GM21529 (cell line): ENCODE results near the gene XIRP1.

Source experiments
- ATAC-seq: cut with Tn5 transposase; IDR thresholded peaks from one replicate; pipeline ENCODE4 v1.9.1; 2021; ENCODE audit not compliant: unreplicated experiment

Gene XIRP1

DNA sequence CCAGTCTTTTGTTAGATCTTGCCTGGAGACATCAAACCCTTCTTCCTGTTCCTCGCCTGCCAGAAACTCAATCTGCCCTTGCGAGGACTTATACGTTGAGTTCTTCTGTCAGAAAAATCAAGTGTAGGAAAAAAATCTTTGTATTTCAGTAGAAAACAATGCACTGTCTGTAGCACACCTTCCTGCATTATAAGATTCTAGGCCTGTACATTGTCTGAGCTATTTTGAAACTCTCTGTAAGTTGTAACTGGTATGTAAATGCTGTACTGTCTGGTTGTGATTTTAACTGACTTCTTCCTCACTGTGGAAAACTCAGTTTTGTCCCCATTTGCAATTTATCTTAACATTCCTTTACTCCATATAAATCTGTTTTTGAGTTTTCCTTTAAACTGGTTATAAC lies 17.7 kb upstream of the XIRP1 start:
- ATAC-seq, result no peak

DNA sequence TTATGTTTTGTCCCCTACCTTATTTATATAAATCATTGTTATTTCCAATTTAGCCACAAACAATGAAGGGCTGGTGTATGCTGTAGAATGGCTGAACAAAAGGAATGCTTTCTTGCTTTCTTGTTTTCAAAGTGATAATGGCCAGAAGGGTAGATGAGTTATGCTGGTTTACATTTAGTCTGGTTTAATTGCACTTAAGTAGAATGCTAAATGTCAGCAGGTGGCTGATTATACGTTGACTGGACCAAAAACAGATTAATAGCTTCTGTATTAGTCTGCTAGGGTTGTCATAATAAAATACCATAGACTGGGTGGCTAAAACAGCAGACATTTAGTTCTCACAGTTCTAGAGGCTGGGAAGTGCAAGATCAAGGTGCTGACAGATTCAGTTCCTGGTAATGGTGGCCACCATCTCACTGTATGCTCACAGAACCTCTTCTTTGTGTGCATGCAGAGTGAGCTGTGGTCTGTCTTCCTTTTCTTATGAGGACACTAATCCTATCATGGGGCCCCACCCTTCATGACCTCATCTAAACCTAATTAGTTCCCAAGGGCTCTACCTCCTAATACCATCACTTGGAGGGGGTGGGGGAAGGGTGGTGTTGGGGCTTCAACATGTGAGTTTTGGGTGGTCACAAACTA lies 17.1 kb upstream of the XIRP1 start:
- ATAC-seq, result no peak

DNA sequence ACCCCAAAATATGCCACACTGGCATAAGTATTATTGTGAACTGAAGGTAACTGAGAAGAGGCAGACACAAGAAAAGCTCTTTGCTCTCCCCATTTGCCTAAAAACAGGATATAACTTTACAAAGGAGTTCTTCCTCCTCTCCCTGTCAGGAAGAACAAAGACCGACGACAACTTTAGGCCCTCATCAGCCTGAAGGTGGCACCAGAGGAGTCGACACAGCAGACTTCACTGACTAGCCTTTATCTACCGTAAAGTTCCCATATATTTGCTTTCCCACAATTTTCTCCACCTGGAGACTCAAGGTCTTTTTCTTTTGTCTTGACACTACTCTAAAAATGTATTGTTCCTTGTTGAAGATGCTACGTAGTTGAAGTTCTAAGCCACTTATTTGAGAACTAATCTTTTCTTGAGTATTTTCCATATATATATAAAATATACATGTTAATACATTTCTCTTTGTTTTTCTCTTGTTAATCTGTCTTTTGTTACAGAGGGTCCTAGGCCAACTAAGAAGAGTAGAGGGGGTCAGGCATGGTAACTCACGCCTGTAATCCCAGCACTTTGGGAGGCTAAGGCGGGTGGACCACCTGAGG lies 16.2 kb upstream of the XIRP1 start:
- ATAC-seq, result peak; percentile 59

DNA sequence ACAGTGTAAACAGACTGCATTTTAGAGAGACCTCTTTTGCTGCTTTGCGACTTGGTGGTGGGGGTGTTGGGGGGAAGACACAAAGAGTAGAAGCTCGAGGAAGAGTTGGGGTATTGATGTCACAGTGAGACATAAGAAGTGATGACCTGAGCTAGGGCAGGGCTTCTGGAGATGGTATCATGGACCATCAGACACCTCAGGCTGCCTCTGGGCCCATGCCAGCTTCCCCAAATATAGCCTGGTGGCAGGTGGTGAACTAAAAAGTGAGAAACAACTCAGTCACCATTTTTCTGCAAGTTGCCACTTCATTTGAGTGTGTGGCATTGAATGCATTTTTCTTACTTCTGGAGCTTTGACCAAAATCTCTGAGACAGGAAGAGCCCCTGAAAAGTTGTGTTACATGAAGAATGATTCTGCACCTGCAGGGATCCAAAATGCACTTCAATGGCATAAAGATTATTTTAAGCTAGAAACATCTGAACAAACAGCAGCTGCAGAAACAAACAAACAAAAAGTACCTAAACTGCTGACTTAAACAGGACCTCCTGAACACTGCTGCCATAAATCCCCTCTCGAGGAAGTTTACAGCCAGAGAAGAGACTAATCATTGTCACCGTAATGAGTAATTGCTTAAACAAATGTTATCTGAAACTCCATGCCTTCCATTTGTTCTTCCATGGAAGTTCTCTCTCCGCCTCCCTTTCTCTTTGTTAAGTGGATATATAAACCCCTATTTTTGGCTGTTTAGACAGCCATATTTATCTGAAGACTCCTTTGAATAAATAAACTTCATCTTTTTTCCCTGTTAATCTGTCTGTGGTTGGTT lies 15.2 kb upstream of the XIRP1 start:
- ATAC-seq, result no peak

- no peak for ATAC-seq
These were observed 13.6 kb upstream of the XIRP1 start for GRCh38 chr3:39205919-39206516.

GRCh38 chr3:39205131-39205530 lies 12.7 kb upstream of the XIRP1 start:
- no peak for ATAC-seq

- no peak for ATAC-seq
These were observed 11.5 kb upstream of the XIRP1 start for GRCh38 chr3:39203860-39204259.

DNA sequence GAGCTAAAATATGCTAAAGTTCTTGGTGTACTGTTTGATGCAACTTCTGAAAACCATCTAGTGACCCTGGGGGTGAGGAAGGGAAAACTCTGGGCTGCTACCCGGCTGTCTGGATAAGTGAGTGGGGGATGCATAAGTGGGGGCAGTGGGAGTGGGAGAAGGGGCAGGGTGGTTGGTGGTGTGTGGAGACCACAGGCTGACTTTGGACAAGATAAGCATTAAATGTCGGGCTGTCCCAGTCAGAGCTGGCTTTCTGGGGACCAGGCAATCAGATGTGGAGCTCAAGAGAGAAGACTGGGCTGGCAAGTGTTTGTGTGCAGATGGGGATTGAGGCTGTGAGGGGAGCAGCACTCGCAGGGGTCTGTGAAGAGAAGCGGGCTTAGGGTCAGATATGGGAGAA lies 11.0 kb upstream of the XIRP1 start:
- no peak for ATAC-seq

DNA sequence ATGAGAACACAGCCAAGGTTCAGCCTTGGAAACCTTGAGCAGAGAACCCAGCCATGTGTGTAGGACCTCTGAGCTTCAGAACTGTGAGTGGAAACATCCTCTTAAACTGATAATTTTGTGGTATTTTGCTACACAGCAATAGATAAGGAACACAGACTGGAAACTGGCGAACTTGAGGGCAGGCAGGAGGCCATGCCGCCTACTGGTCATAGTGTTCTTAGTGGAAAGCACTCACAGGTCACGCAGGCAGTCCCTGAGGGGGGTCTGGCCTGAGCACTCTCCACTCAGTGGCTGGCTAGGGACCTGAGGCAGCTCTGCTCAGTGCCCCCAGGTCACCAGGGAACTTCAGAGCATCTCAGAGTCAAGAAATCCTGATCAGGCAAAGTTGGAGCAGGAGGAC lies 9.7 kb upstream of the XIRP1 start:
- ATAC-seq, result no peak

GRCh38 chr3:39196671-39197356 lies 4.4 kb upstream of the XIRP1 start:
- ATAC-seq, result no peak

GRCh38 chr3:39196034-39196433 lies 3.6 kb upstream of the XIRP1 start:
- no peak for ATAC-seq

GRCh38 chr3:39193391-39193790 lies 996 bp upstream of the XIRP1 start:
- no peak for ATAC-seq

GRCh38 chr3:39191773-39192172 lies 622 bp downstream of the XIRP1 start:
- ATAC-seq, result no peak

DNA sequence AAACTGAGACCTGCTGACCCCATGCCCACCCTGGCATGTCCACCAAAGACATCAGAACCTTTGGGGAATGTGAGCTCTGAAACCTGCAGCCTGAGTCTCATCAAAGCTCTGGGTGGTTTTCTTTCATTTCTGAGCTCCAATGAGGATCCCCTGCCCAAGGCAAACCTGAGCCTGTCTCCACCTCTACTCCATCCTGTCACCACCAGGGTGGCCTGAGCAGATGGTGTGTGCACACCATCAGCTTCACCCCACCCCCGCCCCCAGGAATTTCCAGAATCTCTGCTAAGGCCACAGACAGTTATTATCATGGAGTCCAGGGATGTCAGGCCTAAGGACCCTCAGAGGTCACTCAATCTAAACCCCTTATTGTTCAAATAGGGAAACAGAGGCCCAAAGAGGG lies 1.3 kb downstream of the XIRP1 start:
- no peak for ATAC-seq

- ATAC-seq, result no peak
These were observed 1.9 kb downstream of the XIRP1 start for GRCh38 chr3:39190281-39191025.

DNA sequence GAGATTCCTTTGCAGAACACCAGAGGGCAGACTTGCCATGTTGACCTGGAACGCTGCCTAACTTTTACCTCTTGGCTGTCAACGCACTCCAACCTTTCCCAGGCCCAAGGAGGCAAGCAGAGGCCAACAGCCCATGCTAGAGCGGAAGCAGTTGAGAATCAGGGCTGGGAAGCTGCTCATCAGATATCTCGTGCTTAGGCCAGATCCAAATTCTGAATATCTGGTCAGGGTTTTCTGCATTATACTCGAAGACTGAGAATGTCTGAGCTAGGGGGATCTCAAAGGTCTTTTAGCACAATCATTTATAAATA lies 2.5 kb downstream of the XIRP1 start:
- ATAC-seq, result no peak

DNA sequence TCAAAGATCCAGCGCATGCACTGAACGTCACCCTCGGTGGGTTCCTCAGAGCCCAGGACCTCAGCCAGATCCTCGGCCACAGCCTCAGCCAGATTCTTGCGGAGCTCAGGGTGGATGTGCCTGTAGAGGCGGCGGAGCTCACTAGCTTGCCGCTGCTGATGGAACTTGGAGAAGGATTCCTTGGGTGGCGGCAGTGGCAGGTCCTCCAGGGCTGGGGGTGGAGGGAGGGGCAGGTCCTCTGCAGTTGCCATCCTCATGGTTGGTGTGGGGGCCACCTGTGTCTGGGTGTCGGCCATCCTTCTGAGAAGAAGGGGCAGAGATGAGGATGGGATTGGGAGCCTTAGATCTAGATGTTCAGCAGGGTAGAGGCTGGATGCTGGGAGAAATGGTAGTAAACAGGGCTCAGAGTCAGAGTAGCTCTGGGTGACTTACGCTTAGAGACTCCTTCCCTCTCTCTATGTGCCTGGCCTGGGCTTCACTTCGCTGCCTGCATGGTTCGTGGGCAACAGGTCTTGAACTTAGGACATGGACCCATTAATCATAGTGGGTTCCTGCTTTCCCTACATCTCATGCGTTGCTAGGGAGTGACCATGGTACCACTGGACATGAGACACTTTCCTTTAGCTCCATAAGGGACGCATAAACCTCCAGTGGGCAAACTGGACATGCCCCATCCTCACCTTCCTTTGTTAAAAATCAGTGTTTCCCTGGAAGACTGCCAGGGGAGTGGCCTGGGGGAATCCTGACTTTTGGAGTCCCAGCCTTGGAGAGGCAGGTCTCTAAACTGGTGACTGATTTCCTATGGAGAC lies 3.0 kb downstream of the XIRP1 start:
- no peak for ATAC-seq

GRCh38 chr3:39188271-39189149 lies 3.9 kb downstream of the XIRP1 start:
- no peak for ATAC-seq
